OCI-LY7 (cell line): ENCODE measurements around the gene PPIL1. TPM values are rescaled to one million over a fixed set of nuclear protein-coding genes. Genes with fewer than 3 reads are reported as not detected.

Experiments
- BruUV-seq: library from RNA; stranded (reverse); fragments of 400-500 nt; replicated peaks from 2 replicates; lab custom pipeline; 2021; lab: Mats Ljungman, UMichigan
- CTCF ChIA-PET: fragments of 300-600 bp; sonication (Branson Sonifier 250); formaldehyde crosslinking; loops from one replicate; lab custom pipeline; 2022; ENCODE audit warnings: antibody characterized with exemption; ENCODE audit not compliant: unreplicated experiment; lab: Charles Lee
- POLR2A ChIA-PET: fragments of 300-600 bp; sonication (Branson Sonifier 250); formaldehyde crosslinking; loops from one replicate; lab custom pipeline; 2022; ENCODE audit warnings: antibody characterized with exemption; lab: Charles Lee
- DNase-seq: peaks from one replicate; pipeline ENCODE4 v3.0.0-alpha.2; 2015; ENCODE audit warnings: low spot score
- H2AFZ ChIP-seq: fragments of 200-600 bp; sonication (generic), shearing (Covaris generic); 2 replicates; pipeline ENCODE4 v1.6.1; 2014; ENCODE audit warnings: mild to moderate bottlenecking, antibody characterized with exemption, low read length, moderate library complexity
- H3K27ac ChIP-seq: fragments of 200-600 bp; sonication (generic); 2 replicates; pipeline ENCODE4 v1.5.1; 2014; ENCODE audit warnings: mixed run types, low read depth, mild to moderate bottlenecking, moderate library complexity, low read length, inconsistent platforms; ENCODE audit not compliant: poor library complexity, severe bottlenecking
- H3K36me3 ChIP-seq: fragments of 200-600 bp; sonication (generic); 2 replicates; pipeline ENCODE4 v1.6.1; 2014; ENCODE audit warnings: mild to moderate bottlenecking, antibody characterized with exemption, low read length, moderate library complexity, mixed read lengths; ENCODE audit not compliant: insufficient read depth
- H3K4me1 ChIP-seq: fragments of 200-600 bp; sonication (generic); 2 replicates; pipeline ENCODE4 v1.5.1; 2014; ENCODE audit warnings: mild to moderate bottlenecking, low read length; ENCODE audit not compliant: insufficient read depth, poor library complexity, severe bottlenecking
- H3K4me2 ChIP-seq: fragments of 200-600 bp; sonication (generic); 2 replicates; pipeline ENCODE4 v1.6.1; 2014; ENCODE audit warnings: mild to moderate bottlenecking, low read length
- H3K4me3 ChIP-seq: fragments of 200-600 bp; sonication (generic); 2 replicates; pipeline ENCODE4 v1.5.1; 2014; ENCODE audit warnings: mild to moderate bottlenecking, low read depth, low read length; ENCODE audit not compliant: poor library complexity, severe bottlenecking
- H3K79me2 ChIP-seq: fragments of 200-600 bp; sonication (generic); 2 replicates; pipeline ENCODE4 v1.6.1; 2016; ENCODE audit warnings: low read depth, mild to moderate bottlenecking, low read length, moderate library complexity, mixed read lengths; ENCODE audit not compliant: insufficient read depth
- H3K9me2 ChIP-seq: fragments of 200-600 bp; sonication (generic); 2 replicates; pipeline ENCODE4 v1.6.1; 2016; ENCODE audit warnings: mild to moderate bottlenecking, low read length, mixed read lengths; ENCODE audit not compliant: insufficient read depth
- H3K9me3 ChIP-seq: fragments of 200-600 bp; sonication (generic); 2 replicates; pipeline ENCODE4 v1.6.1; 2014; ENCODE audit warnings: mild to moderate bottlenecking, mixed run types, low read length, mixed read lengths
- H4K20me1 ChIP-seq: fragments of 200-600 bp; sonication (generic); 2 replicates; pipeline ENCODE4 v1.6.1; 2014; ENCODE audit warnings: mild to moderate bottlenecking, antibody characterized with exemption, low read length, moderate library complexity, mixed read lengths; ENCODE audit not compliant: insufficient read depth
- CTCF ChIP-seq: fragments of 200-600 bp; sonication (generic); conservative IDR thresholded peaks from 2 replicates; pipeline ENCODE4 v1.5.1; 2014; ENCODE audit warnings: mild to moderate bottlenecking, antibody characterized with exemption, low read length, moderate library complexity, mixed read lengths
- EZH2phosphoT487 ChIP-seq: fragments of 200-600 bp; sonication (generic); IDR thresholded peaks from 2 replicates; pipeline ENCODE4 v1.6.1; 2018; ENCODE audit warnings: low read depth, borderline replicate concordance, mild to moderate bottlenecking, mixed run types, antibody characterized with exemption, low read length, moderate library complexity, mixed read lengths
- intact Hi-C: fragments of 100-400 bp; cut with micrococcal nuclease; formaldehyde crosslinking; loops from one replicate; pipeline ENCODE4 v1.10.0; 2022; ENCODE audit not compliant: unreplicated experiment
- total RNA-seq, 2 experiments: library from RNA; depleted of rRNA in 1 of 2; stranded (reverse); fragments of >200 nt in 1 of 2; shearing (Covaris generic) in 1 of 2; gene quantifications; 2 replicates each; pipeline ENCODE4 v1.2.3, GENCODE V29; 2014 to 2022

Gene PPIL1
- total RNA-seq, 2 experiments from 2014 or later = 38.9 to 40.0 TPM

DNA sequence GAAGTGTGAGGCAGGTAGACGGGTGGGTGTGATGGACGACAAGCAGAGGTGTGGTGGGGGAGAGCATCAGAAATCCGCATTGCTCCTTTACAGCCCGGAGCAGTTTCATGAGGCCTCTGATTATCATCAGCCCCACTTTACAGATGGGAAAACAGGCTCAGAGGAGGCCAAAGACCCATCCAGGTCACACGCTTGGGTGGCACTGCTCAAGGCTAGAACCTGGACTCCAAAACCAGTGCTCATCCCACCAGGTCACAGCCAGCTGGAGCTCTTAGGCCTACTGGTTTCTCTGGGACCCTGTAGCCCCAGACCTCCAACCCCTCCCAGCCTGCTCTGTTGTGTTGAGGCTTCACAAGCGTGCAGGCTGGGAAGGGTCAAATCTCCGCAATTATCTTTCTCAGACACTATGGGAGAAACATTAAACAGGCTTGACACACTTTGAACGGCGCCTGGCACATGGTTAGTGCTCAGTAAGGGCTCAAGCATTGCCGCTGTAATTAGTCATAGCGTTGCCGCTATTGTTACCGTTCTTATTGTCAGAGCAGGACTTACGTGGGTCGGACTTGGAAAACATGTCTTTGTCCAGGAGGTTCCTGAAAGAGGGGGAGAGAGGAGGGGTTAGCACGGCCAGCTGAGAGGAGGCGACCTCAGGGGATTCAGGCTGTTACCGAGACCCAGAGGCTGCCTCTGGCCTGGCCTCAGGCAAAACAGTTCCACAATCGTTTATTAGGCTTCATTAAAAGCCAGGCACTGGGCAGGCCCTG is 51.9 kb downstream of the PPIL1 start:
- ChIA-PET POLR2A (no interaction called here), CTCF (interaction anchor here (0.5 kb wide), 1 partner anchor 155 kb away, joined by 4 read pairs; no protein-coding TSS in a partner anchor)
- intact Hi-C loops = no loop called here
- Histone ChIP-seq H3K9me3 (no peaks in the 10 kb centered on the region), H2AFZ (no peak overlapping the region), H3K27ac (no peak overlapping the region), H3K79me2 (no peaks in the 10 kb centered on the region), H3K36me3 (no peaks in the 10 kb centered on the region), H4K20me1 (no peaks in the 10 kb centered on the region), H3K4me3 (no peak overlapping the region), H3K9me2 (no peaks in the 10 kb centered on the region), H3K4me2 (no peak overlapping the region), H3K4me1 (no peaks in the 10 kb centered on the region)
- DNase-seq = no peak
- no peak for TF ChIP-seq EZH2phosphoT487
- BruUV-seq = no TSS peak

DNA sequence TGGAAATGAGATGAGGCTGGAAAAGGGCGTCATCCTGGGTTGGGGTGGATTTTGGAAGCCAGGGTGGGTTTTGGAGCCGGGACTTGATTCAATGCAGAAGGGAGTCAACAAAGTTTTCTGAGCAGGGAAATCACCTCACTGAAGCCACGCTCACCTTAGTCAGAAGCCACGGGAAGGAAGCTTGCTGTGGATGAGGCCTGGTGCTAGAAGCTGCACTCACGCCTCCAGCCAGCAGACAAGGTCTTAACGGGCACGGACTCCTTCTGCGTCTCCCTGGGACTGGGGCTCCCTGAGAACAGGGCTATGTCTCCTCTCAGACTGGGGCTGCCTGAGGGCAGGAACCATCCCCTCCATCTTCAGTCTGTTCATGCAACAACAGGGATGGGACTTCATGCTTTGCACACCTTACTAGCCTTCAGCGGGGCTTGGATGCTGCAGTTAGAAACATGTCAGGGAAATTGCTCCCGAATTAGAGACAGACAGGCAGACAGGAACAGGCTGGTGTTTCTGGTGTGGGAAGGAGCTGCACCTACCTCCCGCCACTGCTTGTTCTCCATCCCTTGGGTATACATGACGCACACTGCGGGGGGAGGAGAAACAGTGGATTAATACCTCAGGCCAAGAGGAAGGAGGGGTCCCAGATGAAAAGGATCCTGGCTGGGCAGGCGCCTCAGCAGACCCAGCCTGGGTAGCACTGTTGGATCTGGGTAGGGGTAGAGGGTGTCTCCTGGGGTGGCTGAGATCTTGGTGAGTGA is 52.8 kb downstream of the PPIL1 start:
- BruUV-seq = no TSS peak
- TF ChIP-seq EZH2phosphoT487 (no peak), CTCF (no peak)
- DNase-seq = no peak
- ChIA-PET CTCF (interaction anchor here (0.5 kb wide), 1 partner anchor 156 kb away, joined by 4 read pairs; no protein-coding TSS in a partner anchor), POLR2A (no interaction called here)
- H3K9me2 ChIP-seq = no peaks in the 10 kb centered on the region
- H3K79me2 ChIP-seq = no peaks in the 10 kb centered on the region
- H3K4me2 ChIP-seq = no peak overlapping the region
- no peak overlapping the region for H3K4me3 ChIP-seq
- no peaks in the 10 kb centered on the region for H3K4me1 ChIP-seq
- H2AFZ ChIP-seq = no peak overlapping the region
- intact Hi-C loops = no loop called here
- H3K27ac ChIP-seq = no peak overlapping the region
- no peaks in the 10 kb centered on the region for H3K9me3 ChIP-seq
- H3K36me3 ChIP-seq = no peaks in the 10 kb centered on the region
- no peaks in the 10 kb centered on the region for H4K20me1 ChIP-seq

DNA sequence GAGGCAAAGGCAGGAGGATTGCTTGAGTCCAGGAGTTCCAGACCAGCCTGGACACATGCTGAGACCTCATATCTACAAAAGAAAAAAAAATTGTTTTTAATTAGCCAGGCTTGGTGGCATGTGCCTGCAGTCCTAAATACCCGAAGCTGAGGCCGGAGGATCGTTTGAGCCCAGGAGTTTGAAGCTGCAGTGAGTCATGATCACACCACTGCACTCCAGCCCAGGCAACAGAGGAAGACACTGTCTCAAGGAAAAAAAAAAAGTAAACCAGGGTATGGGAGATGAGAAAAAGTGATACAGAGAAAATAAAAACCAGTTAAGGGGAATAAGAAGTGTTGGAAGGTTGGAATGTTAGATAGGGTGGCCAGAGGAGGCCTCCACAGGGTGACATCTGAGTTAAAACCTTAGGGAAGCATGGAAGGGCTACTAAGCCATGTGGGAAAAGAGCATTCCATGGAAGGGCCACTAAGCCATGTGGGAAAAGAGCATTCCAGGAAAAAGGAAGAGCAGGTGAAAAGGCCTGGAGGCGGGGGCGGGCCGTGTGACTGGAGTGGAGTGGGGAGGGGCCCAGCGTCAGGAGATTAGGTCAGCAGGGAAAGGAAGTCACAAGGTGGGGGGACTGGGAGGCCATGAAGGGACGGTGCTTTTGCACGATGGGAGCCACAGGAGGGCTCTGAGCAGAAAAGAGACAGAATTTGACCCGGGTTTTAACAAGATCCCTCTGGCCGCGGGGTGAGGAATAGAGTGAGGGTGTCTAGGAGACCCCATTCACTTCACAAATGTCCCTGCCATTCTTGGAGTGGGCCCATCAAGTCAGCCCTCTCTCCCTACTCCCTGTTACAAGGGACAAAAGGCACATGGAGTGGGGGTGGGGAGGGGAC is 53.7 kb downstream of the PPIL1 start:
- no peak for TF ChIP-seq EZH2phosphoT487
- no peak for TF ChIP-seq CTCF
- BruUV-seq = no TSS peak
- CTCF ChIA-PET = no interaction called here

More for the DNA sequence above, 53.7 kb downstream of the PPIL1 start:
- POLR2A ChIA-PET = no interaction called here
- intact Hi-C loops = no loop called here
- Histone ChIP-seq H3K4me2 (no peak overlapping the region), H3K27ac (no peak overlapping the region), H3K9me2 (no peaks in the 10 kb centered on the region), H3K4me3 (no peak overlapping the region), H4K20me1 (no peaks in the 10 kb centered on the region), H3K4me1 (no peaks in the 10 kb centered on the region), H3K79me2 (no peaks in the 10 kb centered on the region), H3K9me3 (no peaks in the 10 kb centered on the region), H2AFZ (no peak overlapping the region), H3K36me3 (no peaks in the 10 kb centered on the region)
- DNase-seq = no peak
